Colonic mucosa (tissue), 4 donors: Measurements from ENCODE around the gene TTC8. TPM values are rescaled to one million over a fixed set of nuclear protein-coding genes. Genes with fewer than 3 reads are reported as not detected.

Source experiments
- DNase-seq: peaks from one replicate; pipeline ENCODE4 v3.0.0-alpha.2; 2020
- H3K27ac ChIP-seq: fragments of 200-600 bp; one replicate; pipeline ENCODE4 v1.8.0; 2021
- H3K27me3 ChIP-seq: fragments of 200-600 bp; one replicate; pipeline ENCODE4 v1.8.0; 2021
- H3K36me3 ChIP-seq: fragments of 200-600 bp; one replicate; pipeline ENCODE4 v1.8.0; 2021
- H3K4me1 ChIP-seq: fragments of 200-600 bp; one replicate; pipeline ENCODE4 v1.8.0; 2021; ENCODE audit warnings: mild to moderate bottlenecking
- H3K4me3 ChIP-seq: fragments of 200-600 bp; one replicate; pipeline ENCODE4 v1.8.0; 2021
- H3K9ac ChIP-seq, 2 donors: one replicate each; pipeline ENCODE4 v1.7.0; 2013; ENCODE audit warnings: control low read depth in 2 of 2, low read depth in 2 of 2, low read length in 2 of 2
- H3K9me3 ChIP-seq: fragments of 200-600 bp; one replicate; pipeline ENCODE4 v1.8.0; 2021
- CTCF ChIP-seq: fragments of 200-600 bp; IDR thresholded peaks from one replicate; pipeline ENCODE4 v1.8.0; 2022; ENCODE audit warnings: antibody characterized with exemption, mild to moderate bottlenecking
- intact Hi-C: fragments of 100-400 bp; cut with DNase I; formaldehyde crosslinking; loops from one replicate; pipeline ENCODE4 v1.14.1; 2022
- total RNA-seq, 2 donors: library from RNA; stranded (reverse); fragmentation: NEBNext Ultra II Directional in 1 of 2; extraction: Animal tissue kit (Norgen Biotek cat#: 25700) in 1 of 2; gene quantifications; one replicate each; pipeline ENCODE4 v1.2.1, GENCODE V29; 2021
- donor health status: healthy.
- donor health status: DM: no; HTN: no; CAD: no.
- donor health status: DM: no; HTN: no; CAD: no.

TTC8 gene
- total RNA-seq, 2 donors from 2014 or later: 13.5 to 17.1 TPM

DNA sequence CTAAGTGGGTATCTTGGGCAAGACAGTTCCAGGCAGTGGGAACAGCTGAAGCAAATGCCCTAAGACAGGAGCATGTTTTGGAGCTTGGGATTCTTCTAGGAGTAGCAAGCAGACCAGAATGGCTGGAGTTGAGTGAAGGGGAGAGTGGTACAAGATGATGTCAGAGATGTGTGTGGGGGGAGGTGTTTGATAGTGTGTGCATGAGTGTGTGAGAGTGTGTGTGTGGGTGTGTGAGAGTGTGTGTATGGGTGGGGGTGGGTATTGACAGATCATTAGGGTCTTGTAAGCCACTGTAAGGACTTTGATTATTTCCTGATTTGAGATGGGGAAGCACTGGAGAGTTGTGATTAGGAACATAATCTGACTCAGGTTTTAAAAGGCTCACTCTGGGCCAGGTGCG lies 78.4 kb downstream of the TTC8 start:
- intact Hi-C loops: no loop called here
- Histone ChIP-seq H3K27me3 (no peaks in the 10 kb centered on the region), H3K27ac (no peak overlapping the region), H3K4me3 (no peak overlapping the region), H3K36me3 (no peaks in the 10 kb centered on the region), H3K4me1 (no peaks in the 10 kb centered on the region), H3K9me3 (no peaks in the 10 kb centered on the region), H3K9ac (no peak overlapping the region)
- DNase-seq: no peak
- TF ChIP-seq CTCF: no peak

GRCh38 chr14:88904206-88904647 lies 79.8 kb downstream of the TTC8 start:
- no peak overlapping the region for H3K9ac ChIP-seq
- no peak for TF ChIP-seq CTCF
- DNase-seq: no peak
- H3K27me3 ChIP-seq: no peaks in the 10 kb centered on the region
- no peak overlapping the region for H3K27ac ChIP-seq
- no peak overlapping the region for H3K4me3 ChIP-seq
- no peaks in the 10 kb centered on the region for H3K9me3 ChIP-seq
- intact Hi-C loops: no loop called here
- no peaks in the 10 kb centered on the region for H3K4me1 ChIP-seq
- H3K36me3 ChIP-seq: no peaks in the 10 kb centered on the region

DNA sequence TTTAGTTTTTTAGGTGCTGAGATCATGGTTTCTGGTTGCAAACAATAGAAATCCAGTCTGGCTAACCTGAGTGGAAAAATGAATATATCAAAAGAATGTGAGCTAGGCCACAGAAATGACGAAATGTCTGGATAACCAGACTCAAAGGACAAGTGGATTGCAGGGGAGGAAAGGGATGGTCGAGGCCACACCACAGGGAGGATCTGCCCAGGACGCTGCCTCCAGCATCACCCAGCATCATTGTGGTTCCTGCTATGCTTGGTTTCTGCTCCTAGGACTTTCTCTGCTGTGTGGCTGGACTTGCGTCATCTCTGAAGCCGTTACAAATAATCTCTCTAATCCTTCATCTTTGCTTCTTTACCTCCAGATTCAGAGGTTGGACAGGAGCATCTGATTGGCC lies 80.4 kb downstream of the TTC8 start:
- H3K9me3 ChIP-seq: no peaks in the 10 kb centered on the region

DNA sequence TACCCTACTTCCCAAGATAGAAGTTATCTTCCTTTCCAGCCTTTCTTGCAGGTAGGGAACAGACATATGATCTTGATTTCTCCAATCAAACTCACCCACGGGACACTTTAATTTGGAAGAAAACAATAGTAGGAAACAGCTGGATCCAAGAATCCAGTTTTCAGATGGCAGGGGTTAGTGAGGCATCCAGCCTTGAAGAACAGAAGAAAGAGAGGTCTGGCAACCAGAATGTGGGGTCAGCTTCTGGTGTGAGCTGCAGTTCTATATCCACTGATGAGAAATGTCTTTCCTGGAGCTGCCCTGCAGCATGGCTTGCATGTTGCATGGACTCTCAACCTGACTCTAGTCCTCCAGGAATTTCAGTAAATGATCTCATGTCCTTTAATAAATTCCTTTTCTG lies 83.8 kb downstream of the TTC8 start:
- Histone ChIP-seq H3K4me3 (no peak overlapping the region), H3K27ac (no peak overlapping the region), H3K4me1 (no peaks in the 10 kb centered on the region), H3K36me3 (no peaks in the 10 kb centered on the region), H3K27me3 (no peaks in the 10 kb centered on the region), H3K9me3 (no peaks in the 10 kb centered on the region), H3K9ac (no peak overlapping the region)
- DNase-seq: no peak
- intact Hi-C loops: no loop called here
- no peak for TF ChIP-seq CTCF

More for the DNA sequence above, 80.4 kb downstream of the TTC8 start:
- Histone ChIP-seq H3K4me1 (no peaks in the 10 kb centered on the region), H3K27me3 (no peaks in the 10 kb centered on the region), H3K4me3 (no peak overlapping the region), H3K36me3 (no peaks in the 10 kb centered on the region), H3K9ac (no peak overlapping the region), H3K27ac (no peak overlapping the region)
- no peak for TF ChIP-seq CTCF
- no peak for DNase-seq
- intact Hi-C loops: no loop called here

DNA sequence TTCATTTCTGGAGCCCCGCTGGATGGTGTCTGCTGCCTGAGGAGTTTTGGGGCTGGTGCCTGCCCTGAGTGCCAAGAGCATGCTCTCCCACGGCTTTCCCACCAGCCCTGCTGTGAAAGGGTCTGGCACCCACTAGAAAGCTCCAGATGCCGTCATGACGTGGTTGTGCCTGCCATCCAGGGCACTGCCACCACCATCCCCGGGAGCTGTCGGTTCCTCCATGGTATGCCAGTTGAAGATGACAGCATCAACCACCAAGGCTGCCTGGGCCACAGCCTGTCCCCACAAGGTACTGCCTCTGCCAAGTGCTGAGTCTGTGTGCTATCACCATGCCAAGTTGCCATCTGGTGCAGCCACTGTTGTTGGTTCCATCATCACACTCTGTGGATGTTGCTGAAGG lies 85.9 kb downstream of the TTC8 start:
- no peak for DNase-seq

More for the DNA sequence above, 85.9 kb downstream of the TTC8 start:
- Histone ChIP-seq H3K9ac (no peak overlapping the region), H3K36me3 (no peaks in the 10 kb centered on the region), H3K9me3 (no peaks in the 10 kb centered on the region), H3K27ac (no peak overlapping the region), H3K27me3 (no peaks in the 10 kb centered on the region), H3K4me3 (no peak overlapping the region), H3K4me1 (no peaks in the 10 kb centered on the region)
- TF ChIP-seq CTCF: no peak
- intact Hi-C loops: no loop called here
